ENCODE data around the gene ZNF541.

Gene ZNF541

GRCh38 chr19:47523473-47523872 is 49.5 kb downstream of the ZNF541 start:
- Histone ChIP-seq H3K27me3 (ENCODE audit: control insufficient read depth, insufficient read depth, low read length) (no peaks in the 10 kb centered on the region), H3K27ac (ENCODE audit: low read length) (no peak overlapping the region), H3K9me3 (ENCODE audit: control insufficient read depth, insufficient read depth, low read length) (no peaks in the 10 kb centered on the region), H3K4me3 (ENCODE audit: low read length) (no peak overlapping the region), H3K36me3 (ENCODE audit: control insufficient read depth, insufficient read depth, low read length) (no peaks in the 10 kb centered on the region), H3K4me1 (ENCODE audit: control insufficient read depth, insufficient read depth, low read length) (no peaks in the 10 kb centered on the region)
- no CpG with 5 or more reads among the region's 7 CpGs for WGBS (ENCODE audit: insufficient coverage, insufficient read length)
- no peak for DNase-seq (ENCODE audit: low read depth, low spot score)

All from iPS DF 6.9 (cell line).